ENCODE measurements around the gene RAB11FIP4. TPM values are rescaled to one million over a fixed set of nuclear protein-coding genes. Genes with fewer than 3 reads are reported as not detected.
"Not testable (repeated sequence)": the region's sequence is repeated elsewhere in the genome, so short reads cannot be mapped to it uniquely, and the experiment has no call there.

RAB11FIP4 gene
- total RNA-seq: 1.2 TPM in 1 of 2 replicates, not detected in the other

- DNase-seq (ENCODE audit: extremely low read depth, low read depth, low spot score): no peak
Observed at GRCh38 chr17:31391496-31391949, at the start of gene RAB11FIP4. TSS of gene RAB11FIP4 (plus strand) at chr17:31391675. CDS start at chr17:31391853, 178 bp downstream.

GRCh38 chr17:31345191-31345747 is 46.2 kb upstream of the RAB11FIP4 start:
- not testable (repeated sequence) for DNase-seq (ENCODE audit: extremely low read depth, low read depth, low spot score)

- no peak for DNase-seq (ENCODE audit: extremely low read depth, low read depth, low spot score)
Observed at GRCh38 chr17:31349454-31349853, 42.0 kb upstream of the RAB11FIP4 start.

- DNase-seq (ENCODE audit: extremely low read depth, low read depth, low spot score): no peak
Observed at GRCh38 chr17:31355935-31356334, 35.5 kb upstream of the RAB11FIP4 start.

GRCh38 chr17:31357091-31357490 is 34.4 kb upstream of the RAB11FIP4 start:
- DNase-seq (ENCODE audit: extremely low read depth, low read depth, low spot score): no peak

GRCh38 chr17:31357839-31358394 is 33.6 kb upstream of the RAB11FIP4 start:
- DNase-seq (ENCODE audit: extremely low read depth, low read depth, low spot score): no peak

- no peak for DNase-seq (ENCODE audit: extremely low read depth, low read depth, low spot score)
Observed at GRCh38 chr17:31364012-31364411, 27.5 kb upstream of the RAB11FIP4 start.

GRCh38 chr17:31366088-31366487 is 25.4 kb upstream of the RAB11FIP4 start:
- DNase-seq (ENCODE audit: extremely low read depth, low read depth, low spot score): no peak

GRCh38 chr17:31369266-31369665 is 22.2 kb upstream of the RAB11FIP4 start:
- DNase-seq (ENCODE audit: extremely low read depth, low read depth, low spot score): no peak

- peak; percentile 25 for DNase-seq (ENCODE audit: extremely low read depth, low read depth, low spot score)
Observed at GRCh38 chr17:31371511-31372097, 19.9 kb upstream of the RAB11FIP4 start.

- DNase-seq (ENCODE audit: extremely low read depth, low read depth, low spot score): peak; percentile 42
Observed at GRCh38 chr17:31373150-31374093, 18.1 kb upstream of the RAB11FIP4 start.

- DNase-seq (ENCODE audit: extremely low read depth, low read depth, low spot score): no peak
Observed at GRCh38 chr17:31374094-31374447, 17.4 kb upstream of the RAB11FIP4 start.

GRCh38 chr17:31374503-31374902 is 17.0 kb upstream of the RAB11FIP4 start:
- no peak for DNase-seq (ENCODE audit: extremely low read depth, low read depth, low spot score)

- DNase-seq (ENCODE audit: extremely low read depth, low read depth, low spot score): no peak
Observed at GRCh38 chr17:31378638-31379037, 12.8 kb upstream of the RAB11FIP4 start.

- no peak for DNase-seq (ENCODE audit: extremely low read depth, low read depth, low spot score)
Observed at GRCh38 chr17:31379597-31380205, 11.8 kb upstream of the RAB11FIP4 start.

- DNase-seq (ENCODE audit: extremely low read depth, low read depth, low spot score): no peak
Observed at GRCh38 chr17:31381165-31381668, 10.3 kb upstream of the RAB11FIP4 start.

GRCh38 chr17:31382668-31383275 is 8.7 kb upstream of the RAB11FIP4 start:
- DNase-seq (ENCODE audit: extremely low read depth, low read depth, low spot score): not testable (repeated sequence)

GRCh38 chr17:31383488-31383887 is 8.0 kb upstream of the RAB11FIP4 start:
- not testable (repeated sequence) for DNase-seq (ENCODE audit: extremely low read depth, low read depth, low spot score)

GRCh38 chr17:31385428-31386285 is 5.8 kb upstream of the RAB11FIP4 start:
- no peak for DNase-seq (ENCODE audit: extremely low read depth, low read depth, low spot score)
